Astrocyte of the spinal cord (primary cell): ENCODE measurements around the gene TASOR2.

ENCODE experiments used
- DNase-seq: peaks from one replicate; pipeline ENCODE4 v3.0.0; 2011; ENCODE audit warnings: low read depth, low spot score
- H3K4me3 ChIP-seq: 2 replicates; pipeline ENCODE4 v1.5.1; 2011; ENCODE audit warnings: low read depth, mild to moderate bottlenecking, low read length, moderate library complexity
- CTCF ChIP-seq: IDR thresholded peaks from 2 replicates; pipeline ENCODE4 v1.5.1; 2012; ENCODE audit warnings: low read depth, mild to moderate bottlenecking, low read length, inconsistent platforms
- in situ Hi-C: cut with HindIII; loops from 2 replicates; pipeline ENCODE4 v1.10.0; 2017; ENCODE audit warnings: low sequenced_read_pairs

TASOR2 gene

GRCh38 chr10:5648494-5649457 lies 35.9 kb upstream of the TASOR2 start:
- in situ Hi-C loops, result no loop called here
- H3K4me3 ChIP-seq, result no peak overlapping the region
- TF ChIP-seq CTCF, result no peak
- DNase-seq, result no peak

GRCh38 chr10:5649746-5650145 lies 34.9 kb upstream of the TASOR2 start:
- no peak overlapping the region for H3K4me3 ChIP-seq
- TF ChIP-seq CTCF, result no peak
- DNase-seq, result no peak
- in situ Hi-C loops, result no loop called here

- TF ChIP-seq CTCF, result no peak
- no peak for DNase-seq
- no peak overlapping the region for H3K4me3 ChIP-seq
- in situ Hi-C loops, result no loop called here
Measured at GRCh38 chr10:5650664-5651387, 33.8 kb upstream of the TASOR2 start.

GRCh38 chr10:5651388-5651764 lies 33.3 kb upstream of the TASOR2 start:
- in situ Hi-C loops, result no loop called here
- no peak for DNase-seq
- H3K4me3 ChIP-seq, result no peak overlapping the region
- no peak for TF ChIP-seq CTCF

- DNase-seq, result no peak
- H3K4me3 ChIP-seq, result no peak overlapping the region
- in situ Hi-C loops, result no loop called here
- TF ChIP-seq CTCF, result no peak
Measured at GRCh38 chr10:5652746-5653145, 31.9 kb upstream of the TASOR2 start.

- TF ChIP-seq CTCF, result no peak
- no peak overlapping the region for H3K4me3 ChIP-seq
- no peak for DNase-seq
- in situ Hi-C loops, result no loop called here
Measured at GRCh38 chr10:5654218-5654755, 30.4 kb upstream of the TASOR2 start.
